Adipocyte (in vitro differentiated cells): ENCODE results near the gene CDA.

ENCODE experiments used
- DNase-seq: peaks from one replicate; pipeline ENCODE4 v3.0.0-alpha.2; 2015; ENCODE audit warnings: low read depth
- H3K27me3 ChIP-seq: replicated peaks from 2 replicates; pipeline ENCODE4 v1.7.0; 2013; ENCODE audit warnings: mild to moderate bottlenecking, low read length, moderate library complexity; ENCODE audit not compliant: control insufficient read depth, insufficient read depth
- H3K36me3 ChIP-seq: 2 replicates; pipeline ENCODE4 v1.7.0; 2013; ENCODE audit warnings: low read length, mild to moderate bottlenecking, moderate library complexity; ENCODE audit not compliant: control insufficient read depth, insufficient read depth, severe bottlenecking
- H3K4me1 ChIP-seq: 2 replicates; pipeline ENCODE4 v1.7.0; 2013; ENCODE audit warnings: mild to moderate bottlenecking, low read length, moderate library complexity; ENCODE audit not compliant: control insufficient read depth, insufficient read depth
- H3K4me3 ChIP-seq: 2 replicates; pipeline ENCODE4 v1.7.0; 2013; ENCODE audit warnings: mild to moderate bottlenecking, low read length, moderate library complexity
- H3K9ac ChIP-seq: 2 replicates; pipeline ENCODE4 v1.7.0; 2013; ENCODE audit warnings: mild to moderate bottlenecking, low read length, moderate library complexity
- H3K9me3 ChIP-seq: 2 replicates; pipeline ENCODE4 v1.7.0; 2013; ENCODE audit warnings: mild to moderate bottlenecking, low read length, moderate library complexity; ENCODE audit not compliant: control insufficient read depth

Gene CDA

GRCh38 chr1:20588634-20589225 lies at the start of gene CDA:
CDA (plus strand) TSS chr1:20589097; CDS start chr1:20589130, 33 bp downstream.
- H3K4me1 ChIP-seq: peaks cover 39% of the 10 kb centered on the region
- no peak for DNase-seq
- no peaks in the 10 kb centered on the region for H3K36me3 ChIP-seq
- no peaks in the 10 kb centered on the region for H3K9me3 ChIP-seq
- H3K27me3 ChIP-seq: no peaks in the 10 kb centered on the region
- H3K9ac ChIP-seq: peak within 1 kb of the TSS; percentile 50
- H3K4me3 ChIP-seq: peak within 1 kb of the TSS; percentile 64

GRCh38 chr1:20540281-20540680 lies 48.6 kb upstream of the CDA start:
- Histone ChIP-seq H3K27me3 (peaks cover 26% of the 10 kb centered on the region), H3K4me3 (no peak overlapping the region), H3K36me3 (no peaks in the 10 kb centered on the region), H3K9me3 (no peaks in the 10 kb centered on the region), H3K4me1 (no peaks in the 10 kb centered on the region), H3K9ac (no peak overlapping the region)
- DNase-seq: no peak

GRCh38 chr1:20546637-20547036 lies 42.3 kb upstream of the CDA start:
- H3K36me3 ChIP-seq: no peaks in the 10 kb centered on the region
- peaks cover 44% of the 10 kb centered on the region for H3K27me3 ChIP-seq
- H3K9ac ChIP-seq: no peak overlapping the region
- H3K9me3 ChIP-seq: no peaks in the 10 kb centered on the region
- H3K4me3 ChIP-seq: no peak overlapping the region
- H3K4me1 ChIP-seq: peaks cover 4% of the 10 kb centered on the region
- DNase-seq: no peak

GRCh38 chr1:20551161-20551560 lies 37.7 kb upstream of the CDA start:
- H3K9me3 ChIP-seq: no peaks in the 10 kb centered on the region
- peaks cover 32% of the 10 kb centered on the region for H3K27me3 ChIP-seq
- DNase-seq: no peak
- no peak overlapping the region for H3K9ac ChIP-seq
- peaks cover 17% of the 10 kb centered on the region for H3K4me1 ChIP-seq
- H3K4me3 ChIP-seq: no peak overlapping the region
- H3K36me3 ChIP-seq: no peaks in the 10 kb centered on the region

- DNase-seq: peak; percentile 41
- Histone ChIP-seq H3K4me1 (peaks cover 17% of the 10 kb centered on the region), H3K36me3 (no peaks in the 10 kb centered on the region), H3K4me3 (peak within 1 kb of the TSS; percentile 58), H3K27me3 (peaks cover 32% of the 10 kb centered on the region), H3K9me3 (no peaks in the 10 kb centered on the region), H3K9ac (no peak within 1 kb of the TSS)
These were observed 36.8 kb upstream of the CDA start, which contains the start of gene FAM43B for GRCh38 chr1:20551945-20552727. FAM43B (plus strand) TSS chr1:20552573; CDS start chr1:20552974, 401 bp downstream.

- Histone ChIP-seq H3K4me3 (peak overlapping the region; percentile 58), H3K4me1 (peaks cover 17% of the 10 kb centered on the region), H3K27me3 (peaks cover 32% of the 10 kb centered on the region), H3K9ac (no peak overlapping the region), H3K36me3 (no peaks in the 10 kb centered on the region), H3K9me3 (no peaks in the 10 kb centered on the region)
- DNase-seq: peak; percentile 19
These were observed 36.0 kb upstream of the CDA start for GRCh38 chr1:20552728-20553445.

- no peaks in the 10 kb centered on the region for H3K9me3 ChIP-seq
- H3K27me3 ChIP-seq: peaks cover 17% of the 10 kb centered on the region
- H3K4me3 ChIP-seq: no peak overlapping the region
- no peak for DNase-seq
- H3K9ac ChIP-seq: no peak overlapping the region
- no peaks in the 10 kb centered on the region for H3K36me3 ChIP-seq
- peaks cover 17% of the 10 kb centered on the region for H3K4me1 ChIP-seq
These were observed 33.7 kb upstream of the CDA start for GRCh38 chr1:20555025-20555757.

GRCh38 chr1:20555758-20556120 lies 33.2 kb upstream of the CDA start:
- H3K4me3 ChIP-seq: no peak overlapping the region
- DNase-seq: no peak
- no peaks in the 10 kb centered on the region for H3K36me3 ChIP-seq
- no peak overlapping the region for H3K9ac ChIP-seq
- H3K4me1 ChIP-seq: peaks cover 17% of the 10 kb centered on the region
- no peaks in the 10 kb centered on the region for H3K9me3 ChIP-seq
- peaks cover 22% of the 10 kb centered on the region for H3K27me3 ChIP-seq

- no peak for DNase-seq
- no peak overlapping the region for H3K4me3 ChIP-seq
- no peak overlapping the region for H3K9ac ChIP-seq
- no peaks in the 10 kb centered on the region for H3K9me3 ChIP-seq
- no peaks in the 10 kb centered on the region for H3K36me3 ChIP-seq
- H3K4me1 ChIP-seq: peaks cover 10% of the 10 kb centered on the region
- H3K27me3 ChIP-seq: peaks cover 11% of the 10 kb centered on the region
These were observed 30.7 kb upstream of the CDA start for GRCh38 chr1:20558191-20558590.

- Histone ChIP-seq H3K9me3 (no peaks in the 10 kb centered on the region), H3K36me3 (no peaks in the 10 kb centered on the region), H3K4me1 (no peaks in the 10 kb centered on the region), H3K4me3 (no peak overlapping the region), H3K27me3 (peaks cover 11% of the 10 kb centered on the region), H3K9ac (no peak overlapping the region)
- DNase-seq: no peak
These were observed 27.9 kb upstream of the CDA start for GRCh38 chr1:20560966-20561365.

- Histone ChIP-seq H3K36me3 (no peaks in the 10 kb centered on the region), H3K4me3 (no peak overlapping the region), H3K9me3 (no peaks in the 10 kb centered on the region), H3K4me1 (no peaks in the 10 kb centered on the region), H3K27me3 (peaks cover 20% of the 10 kb centered on the region), H3K9ac (no peak overlapping the region)
- no peak for DNase-seq
These were observed 23.7 kb upstream of the CDA start for GRCh38 chr1:20565234-20565633.
